HG03439 (cell line): ENCODE results near the gene TRMT1L.
A peak's percentile ranks its signal among the peaks of the same experiment; 100 is the strongest.
"Not testable (repeated sequence)": the region's sequence is repeated elsewhere in the genome, so short reads cannot be mapped to it uniquely, and the experiment has no call there.

ENCODE experiments used
- ATAC-seq: cut with Tn5 transposase; IDR thresholded peaks from one replicate; pipeline ENCODE4 v1.9.1; 2021; ENCODE audit warnings: mild to moderate bottlenecking, moderate library complexity; ENCODE audit not compliant: unreplicated experiment

The TRMT1L gene

DNA sequence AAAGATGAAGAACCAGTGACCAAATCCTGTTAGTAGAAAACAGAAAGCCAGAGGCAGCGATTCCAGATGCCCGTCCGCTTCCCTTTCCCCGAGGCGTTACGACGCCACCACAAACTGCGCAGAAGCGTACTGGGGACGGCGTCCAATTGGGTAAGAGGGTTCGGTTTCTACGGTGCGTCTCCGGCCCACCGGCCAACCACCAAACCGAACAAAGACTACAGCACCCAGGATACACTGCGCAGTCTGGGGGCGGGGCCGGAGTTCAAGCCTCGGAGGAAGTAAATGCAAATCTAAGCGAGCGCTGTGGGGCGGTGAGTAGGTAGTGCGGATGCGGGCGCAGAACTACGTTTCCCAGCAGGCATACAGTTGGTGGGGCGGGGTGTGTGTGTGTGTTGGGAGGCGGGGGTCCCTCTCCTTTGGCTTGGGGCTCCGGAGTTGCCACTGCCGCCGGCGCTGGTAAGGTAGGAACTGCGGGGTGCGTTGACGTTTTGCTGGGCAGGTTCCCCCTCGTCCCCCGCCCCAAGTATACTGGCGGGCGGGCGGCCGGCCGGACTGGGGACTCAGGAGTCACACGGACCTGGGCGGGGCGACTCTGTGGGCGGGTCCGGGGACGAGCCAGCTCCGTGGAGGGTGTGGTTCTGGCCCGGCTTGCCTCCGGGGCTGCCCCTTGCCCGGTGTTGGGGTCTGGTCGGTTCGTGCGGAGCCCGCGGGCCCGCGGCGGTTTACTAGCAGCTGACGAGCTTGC, at the start of gene TRMT1L, which contains the start of gene SWT1:
TSS of gene TRMT1L (minus strand) at position 100 of the 745 bp plus-strand sequence. CDS start 241 bp downstream, outside the sequence.
TSS of gene SWT1 (plus strand) at position 314 of the 745 bp plus-strand sequence. CDS start 3,675 bp downstream, outside the sequence.
- peak; percentile 93 for ATAC-seq

DNA sequence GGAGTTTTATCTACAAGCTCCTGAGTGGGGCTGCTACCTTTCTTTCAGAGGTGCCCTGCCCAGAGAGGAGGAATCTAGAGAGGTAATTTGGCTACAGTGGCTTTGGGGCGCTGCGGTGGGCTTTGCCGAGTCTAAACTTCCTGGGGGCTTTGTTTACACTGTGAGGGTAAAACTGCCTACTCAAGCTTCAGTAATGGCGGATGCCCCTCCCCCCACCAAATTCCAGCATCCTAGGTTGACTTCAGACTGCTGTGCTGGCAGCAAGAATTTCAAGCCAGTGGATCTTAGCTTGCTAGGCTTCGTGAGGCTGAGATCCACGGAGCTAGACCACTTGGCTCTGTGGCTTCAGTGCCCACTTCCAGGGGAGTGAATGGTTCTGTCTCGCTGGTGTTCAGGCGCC, 44.1 kb upstream of the TRMT1L start:
- no peak for ATAC-seq

DNA sequence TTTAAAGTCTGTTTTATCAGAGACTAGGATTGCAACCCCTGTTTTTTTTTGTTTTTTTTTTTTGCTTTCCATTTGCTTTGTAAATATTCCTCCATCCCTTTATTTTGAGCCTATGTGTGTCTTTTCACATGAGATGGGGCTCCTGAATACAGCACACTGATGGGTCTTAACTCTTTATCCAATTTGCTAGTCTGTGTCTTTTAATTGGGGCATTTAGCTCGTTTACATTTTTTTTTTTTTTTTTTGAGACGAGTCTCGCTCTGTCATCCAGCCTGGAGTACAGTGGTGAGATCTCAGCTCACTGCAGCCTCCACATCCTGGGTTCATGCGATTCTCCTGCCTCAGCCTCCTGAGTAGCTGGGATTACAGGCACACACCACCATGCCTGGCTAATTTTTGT, 42.0 kb upstream of the TRMT1L start:
- not testable (repeated sequence) for ATAC-seq

DNA sequence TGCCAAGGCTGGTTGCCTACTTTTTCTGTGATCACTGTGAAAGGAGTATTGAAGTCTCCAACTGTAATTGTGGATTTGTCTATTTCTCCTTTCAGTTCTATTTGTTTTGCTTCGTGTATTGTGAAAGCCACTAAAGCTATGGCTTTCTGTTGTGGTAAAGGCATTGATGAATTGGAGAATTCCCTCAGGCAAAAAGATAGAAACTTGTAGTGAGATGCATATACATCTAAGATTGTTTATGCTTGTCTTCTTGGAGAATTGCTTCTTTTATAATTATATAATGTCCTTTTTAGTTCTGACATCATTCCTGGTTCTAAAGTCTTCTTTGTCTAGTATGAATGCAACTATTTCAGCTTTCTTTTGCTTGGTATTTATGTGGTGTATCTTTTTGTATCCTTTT, 37.0 kb upstream of the TRMT1L start:
- ATAC-seq, result no peak

DNA sequence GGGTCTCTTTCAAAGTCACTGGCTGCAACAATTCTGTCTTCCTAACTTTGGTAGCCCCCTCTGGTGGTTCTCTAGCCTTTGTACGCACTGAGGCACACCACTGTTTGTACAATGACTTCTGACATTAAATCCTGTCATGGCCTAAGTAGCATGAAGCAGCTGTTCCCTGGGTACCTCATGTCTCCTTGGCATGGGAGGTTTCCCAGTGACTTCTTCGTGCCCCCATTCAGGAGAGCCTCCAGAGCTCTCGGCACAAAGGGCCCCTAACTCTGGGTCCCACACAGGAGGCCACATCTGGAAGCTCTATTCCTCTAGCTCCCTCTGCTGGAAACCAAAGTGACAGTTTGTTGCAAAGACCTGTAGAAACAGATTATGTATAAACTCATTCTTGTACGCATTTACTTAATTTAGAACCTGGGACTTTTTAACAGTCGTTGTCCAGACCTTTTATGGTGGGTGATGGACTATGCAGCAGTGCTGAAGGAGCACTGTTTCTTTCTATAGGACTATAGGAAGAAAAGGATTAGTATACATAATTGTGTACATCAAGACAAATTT, 13.6 kb upstream of the TRMT1L start:
- peak; percentile 91 for ATAC-seq

- ATAC-seq, result no peak
These were observed 9.4 kb upstream of the TRMT1L start for GRCh38 chr1:185166106-185166505.

DNA sequence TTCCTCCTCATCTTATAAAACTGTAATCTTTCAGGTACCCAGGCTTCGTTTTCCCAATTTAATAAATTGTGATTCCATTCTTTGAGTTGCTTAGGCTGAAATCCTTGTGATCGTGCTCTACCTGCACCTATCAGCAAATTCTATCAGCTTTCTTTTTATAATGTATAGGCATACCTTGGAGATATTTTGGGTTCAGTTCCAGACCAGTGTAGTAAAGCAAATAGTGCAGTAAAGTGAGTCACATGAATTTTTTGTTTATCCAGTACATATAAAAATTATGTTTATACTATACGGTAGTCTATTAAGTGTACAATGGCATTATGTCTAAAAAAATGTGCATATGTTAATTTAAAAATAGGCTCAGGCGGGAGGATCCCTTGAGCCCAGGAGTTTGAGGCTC, 5.7 kb upstream of the TRMT1L start:
- no peak for ATAC-seq

- no peak for ATAC-seq
These were observed 3.2 kb upstream of the TRMT1L start for GRCh38 chr1:185159966-185160365.

GRCh38 chr1:185158800-185159199, 2.0 kb upstream of the TRMT1L start:
- ATAC-seq, result no peak

GRCh38 chr1:185157599-185158412, 1.1 kb upstream of the TRMT1L start:
- no peak for ATAC-seq

DNA sequence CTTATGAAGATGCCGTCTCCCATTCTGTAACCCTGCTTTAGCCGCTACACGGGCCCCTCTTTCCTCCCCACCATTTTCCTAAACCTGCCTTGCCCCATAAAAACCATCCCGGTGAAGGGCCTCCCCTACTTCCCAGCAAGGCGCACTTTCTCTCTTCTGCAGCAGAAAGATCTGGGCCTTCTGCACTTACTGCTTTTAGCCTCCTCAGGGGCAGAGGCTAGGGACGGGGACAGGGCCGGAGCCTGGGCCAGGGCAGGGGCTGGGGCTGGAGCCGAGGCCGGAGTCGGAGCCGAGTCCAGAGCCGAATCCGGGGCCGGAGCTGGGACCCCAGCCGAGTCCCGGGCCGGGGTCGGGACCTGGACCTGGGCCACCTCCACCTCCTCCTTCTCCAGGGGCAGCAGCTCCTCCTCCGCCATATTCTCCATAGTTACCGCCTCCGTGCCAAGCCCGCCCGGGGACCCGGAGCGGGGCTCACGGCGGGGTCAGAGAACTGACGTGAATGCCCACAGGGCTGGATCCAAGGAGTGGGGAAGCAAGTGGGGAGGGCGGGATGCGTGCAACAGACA, 382 bp downstream of the TRMT1L start:
- ATAC-seq, result peak; percentile 30

DNA sequence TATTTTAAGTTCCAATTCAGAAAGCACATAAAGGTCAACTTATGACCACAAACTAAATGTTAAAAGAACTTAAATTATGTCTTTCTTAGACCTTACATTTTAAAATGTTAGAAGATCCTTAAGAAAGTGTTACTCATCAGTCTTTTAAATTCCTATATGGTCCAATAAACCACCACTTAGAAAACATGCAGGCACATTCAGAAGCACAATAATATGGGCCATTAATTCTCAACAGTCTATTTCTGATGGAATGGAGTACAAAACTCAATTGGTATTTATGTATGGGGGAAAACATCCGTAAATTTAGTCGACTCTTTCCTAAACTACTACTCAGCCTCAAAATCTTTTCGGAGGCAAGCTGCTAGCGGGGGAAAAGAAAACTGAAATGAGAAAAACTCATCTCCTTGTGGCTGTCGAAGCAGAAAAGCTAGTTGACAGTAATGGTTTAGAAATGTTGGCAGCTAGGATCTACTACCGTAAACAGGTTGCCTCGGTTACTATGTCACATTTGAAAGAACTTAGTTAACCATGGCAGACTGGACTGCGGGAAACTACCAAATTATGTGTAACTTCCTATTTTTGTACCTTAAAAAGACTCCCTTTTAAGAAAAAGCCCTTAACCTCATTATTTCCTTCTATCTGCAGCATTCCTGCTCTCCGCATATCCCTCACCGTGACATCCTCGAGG, 1.0 kb downstream of the TRMT1L start:
- no peak for ATAC-seq

DNA sequence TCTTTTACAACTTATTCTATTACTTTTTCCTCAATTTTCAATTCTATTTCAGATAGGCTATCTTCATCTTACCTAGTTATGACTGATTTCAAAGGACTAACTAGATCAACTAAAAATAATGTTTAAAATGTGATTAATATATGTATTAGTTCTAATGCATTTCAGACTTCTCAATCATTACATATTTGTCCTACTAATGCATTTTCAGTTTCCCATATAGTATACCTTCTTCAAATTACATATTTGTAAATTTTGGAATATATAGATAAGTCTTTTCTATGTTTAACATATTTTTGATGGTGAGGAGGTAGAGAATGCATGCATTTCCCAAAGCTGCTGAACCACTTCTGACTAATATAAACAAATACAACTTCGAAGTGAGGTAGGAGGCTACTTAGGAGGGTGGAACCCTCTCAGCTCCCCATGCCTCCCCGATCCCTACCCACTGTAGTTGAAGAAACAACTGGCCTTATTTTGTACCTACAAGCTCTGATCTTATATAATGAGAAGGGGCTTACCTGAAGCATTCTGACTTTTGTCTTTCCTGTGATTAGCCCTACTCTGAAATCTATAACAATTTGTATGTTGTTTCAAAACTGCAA, 1.7 kb downstream of the TRMT1L start:
- no peak for ATAC-seq

GRCh38 chr1:185152187-185152767, 4.5 kb downstream of the TRMT1L start:
- ATAC-seq, result no peak

- no peak for ATAC-seq
These were observed 5.5 kb downstream of the TRMT1L start for GRCh38 chr1:185151215-185151614.

DNA sequence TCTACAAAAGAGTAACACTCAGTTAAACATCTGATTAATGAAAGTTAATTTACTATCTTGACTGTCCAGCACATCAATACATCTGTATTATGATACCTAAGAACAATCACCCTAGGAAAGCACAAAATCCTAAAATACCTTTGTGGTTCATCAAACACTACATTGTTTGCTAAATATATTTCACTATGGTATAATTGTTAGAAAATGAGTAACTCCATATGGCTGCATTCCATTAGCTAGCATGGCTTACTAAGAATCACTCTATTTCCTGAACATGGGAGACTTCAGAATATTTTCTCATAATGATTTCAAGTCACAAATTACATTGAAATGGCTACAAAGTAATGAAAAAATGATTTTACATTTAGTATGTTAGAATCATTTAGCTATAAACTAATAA, 12.5 kb downstream of the TRMT1L start:
- no peak for ATAC-seq

- ATAC-seq, result no peak
These were observed 17.5 kb downstream of the TRMT1L start for GRCh38 chr1:185139246-185139645.

DNA sequence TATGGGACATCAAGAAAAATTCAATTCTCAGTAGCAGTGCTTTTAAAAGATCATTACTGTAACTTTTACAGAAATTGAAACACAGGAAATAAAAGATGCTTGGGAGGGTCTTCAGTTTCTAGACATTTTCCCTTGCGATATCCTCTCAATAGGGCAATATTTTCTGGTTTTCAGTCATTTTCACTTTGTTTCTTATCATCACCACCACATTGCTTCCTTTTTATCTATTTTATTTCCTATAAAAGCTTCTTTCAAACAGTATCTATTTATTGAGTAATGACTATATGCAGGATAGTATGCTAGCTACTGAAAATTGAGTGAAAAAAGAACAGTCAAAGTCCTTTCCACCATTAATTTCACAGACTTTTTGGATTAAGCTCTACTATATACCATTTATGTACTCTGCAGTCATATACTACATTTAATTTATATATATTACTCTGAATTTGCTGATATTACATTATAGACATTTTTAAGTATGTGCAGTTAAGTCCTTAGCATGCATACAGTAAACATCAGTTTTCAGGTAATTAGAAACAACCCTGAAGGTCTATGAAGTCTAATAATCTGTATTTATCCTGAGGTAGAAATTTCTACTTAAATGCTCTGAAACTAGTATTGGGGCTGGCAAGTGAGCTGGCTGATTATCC, 18.7 kb downstream of the TRMT1L start:
- no peak for ATAC-seq

DNA sequence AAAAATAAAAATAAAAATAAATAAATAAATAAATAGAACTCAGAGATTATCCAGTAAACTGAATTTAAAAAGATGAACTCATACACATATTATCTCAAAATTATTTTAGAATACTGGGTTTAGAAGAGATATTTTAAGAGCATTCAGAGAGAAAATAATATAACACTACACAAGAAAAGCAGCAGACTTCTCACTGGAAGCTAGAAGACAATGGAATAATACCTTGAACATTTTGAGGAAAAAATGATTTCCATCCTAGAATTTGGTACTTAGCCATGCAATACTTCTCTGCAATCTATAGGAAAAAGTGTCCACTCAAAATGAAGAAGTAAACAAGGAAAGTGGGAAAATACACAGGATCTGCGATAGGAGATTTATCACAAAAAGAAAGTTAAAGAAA, 24.2 kb downstream of the TRMT1L start:
- ATAC-seq, result no peak

- ATAC-seq, result no peak
These were observed 27.0 kb downstream of the TRMT1L start for GRCh38 chr1:185129708-185130107.
